ENCODE data around the gene BBC3.
"Not testable (repeated sequence)": the region's sequence is repeated elsewhere in the genome, so short reads cannot be mapped to it uniquely, and the experiment has no call there.

The BBC3 gene

GRCh38 chr19:47267350-47267759, 36.4 kb upstream of the BBC3 start:
- Histone ChIP-seq H3K9me3 (ENCODE audit: control insufficient read depth, insufficient read depth, low read length) (no peaks in the 10 kb centered on the region), H3K9ac (ENCODE audit: low read depth, low read length) (no peak overlapping the region), H3K36me3 (ENCODE audit: insufficient read depth, low read length) (no peaks in the 10 kb centered on the region; the same call in 1 of the 2 replicates), H3K4me1 (ENCODE audit: insufficient read depth, low read length) (no peaks in the 10 kb centered on the region)

- no peaks in the 10 kb centered on the region; the same call in 1 of the 2 replicates for H3K36me3 ChIP-seq (ENCODE audit: insufficient read depth, low read length)
- H3K4me1 ChIP-seq (ENCODE audit: insufficient read depth, low read length), result no peaks in the 10 kb centered on the region
- H3K9me3 ChIP-seq (ENCODE audit: control insufficient read depth, insufficient read depth, low read length), result no peaks in the 10 kb centered on the region
- no peak overlapping the region for H3K9ac ChIP-seq (ENCODE audit: low read depth, low read length)
Observed at GRCh38 chr19:47266401-47266941, 35.5 kb upstream of the BBC3 start.

- Histone ChIP-seq H3K9ac (ENCODE audit: low read depth, low read length) (no peak overlapping the region), H3K9me3 (ENCODE audit: control insufficient read depth, insufficient read depth, low read length) (no peaks in the 10 kb centered on the region), H3K36me3 (ENCODE audit: insufficient read depth, low read length) (no peaks in the 10 kb centered on the region; the same call in 1 of the 2 replicates), H3K4me1 (ENCODE audit: insufficient read depth, low read length) (no peaks in the 10 kb centered on the region)
Observed at GRCh38 chr19:47264629-47265028, 33.6 kb upstream of the BBC3 start.

GRCh38 chr19:47261946-47262793, 31.2 kb upstream of the BBC3 start:
- not testable (repeated sequence) for H3K9ac ChIP-seq (ENCODE audit: low read depth, low read length); H3K9me3 ChIP-seq (ENCODE audit: control insufficient read depth, insufficient read depth, low read length); H3K4me1 ChIP-seq (ENCODE audit: insufficient read depth, low read length); H3K36me3 ChIP-seq (ENCODE audit: insufficient read depth, low read length)

- H3K9ac ChIP-seq (ENCODE audit: low read depth, low read length), result no peak overlapping the region
- peaks cover 6% of the 10 kb centered on the region; the same call in 1 of the 2 replicates for H3K4me1 ChIP-seq (ENCODE audit: insufficient read depth, low read length)
- no peaks in the 10 kb centered on the region; the same call in 1 of the 2 replicates for H3K36me3 ChIP-seq (ENCODE audit: insufficient read depth, low read length)
- H3K9me3 ChIP-seq (ENCODE audit: control insufficient read depth, insufficient read depth, low read length), result no peaks in the 10 kb centered on the region
Observed at GRCh38 chr19:47260476-47260875, 29.5 kb upstream of the BBC3 start.

GRCh38 chr19:47258895-47259555, 28.0 kb upstream of the BBC3 start:
- no peak overlapping the region for H3K9ac ChIP-seq (ENCODE audit: low read depth, low read length)
- no peaks in the 10 kb centered on the region for H3K9me3 ChIP-seq (ENCODE audit: control insufficient read depth, insufficient read depth, low read length)
- H3K4me1 ChIP-seq (ENCODE audit: insufficient read depth, low read length), result peaks cover 6% of the 10 kb centered on the region; the same call in 1 of the 2 replicates
- H3K36me3 ChIP-seq (ENCODE audit: insufficient read depth, low read length), result no peaks in the 10 kb centered on the region; the same call in 1 of the 2 replicates

GRCh38 chr19:47258434-47258833, 27.4 kb upstream of the BBC3 start:
- Histone ChIP-seq H3K9me3 (ENCODE audit: control insufficient read depth, insufficient read depth, low read length) (no peaks in the 10 kb centered on the region), H3K4me1 (ENCODE audit: insufficient read depth, low read length) (peaks cover 6% of the 10 kb centered on the region; the same call in 1 of the 2 replicates), H3K9ac (ENCODE audit: low read depth, low read length) (peak overlapping the region; percentile 75), H3K36me3 (ENCODE audit: insufficient read depth, low read length) (no peaks in the 10 kb centered on the region; the same call in 1 of the 2 replicates)

GRCh38 chr19:47257411-47258169, 26.6 kb upstream of the BBC3 start:
- peaks cover 6% of the 10 kb centered on the region; the same call in 1 of the 2 replicates for H3K4me1 ChIP-seq (ENCODE audit: insufficient read depth, low read length)
- H3K36me3 ChIP-seq (ENCODE audit: insufficient read depth, low read length), result no peaks in the 10 kb centered on the region; the same call in 1 of the 2 replicates
- H3K9me3 ChIP-seq (ENCODE audit: control insufficient read depth, insufficient read depth, low read length), result no peaks in the 10 kb centered on the region
- H3K9ac ChIP-seq (ENCODE audit: low read depth, low read length), result peak overlapping the region; percentile 75

- Histone ChIP-seq H3K9me3 (ENCODE audit: control insufficient read depth, insufficient read depth, low read length) (no peaks in the 10 kb centered on the region), H3K9ac (ENCODE audit: low read depth, low read length) (no peak overlapping the region; the same call in 1 of the 2 replicates), H3K4me1 (ENCODE audit: insufficient read depth, low read length) (peaks cover 6% of the 10 kb centered on the region; the same call in 1 of the 2 replicates), H3K36me3 (ENCODE audit: insufficient read depth, low read length) (no peaks in the 10 kb centered on the region; the same call in 1 of the 2 replicates)
Observed at GRCh38 chr19:47256693-47257410, 25.9 kb upstream of the BBC3 start.

GRCh38 chr19:47255879-47256692, 25.1 kb upstream of the BBC3 start, which contains the start of gene CCDC9:
Gene CCDC9 (plus strand): TSS chr19:47256525. CDS start chr19:47258401, 1,876 bp downstream.
- peaks cover 6% of the 10 kb centered on the region; the same call in 1 of the 2 replicates for H3K4me1 ChIP-seq (ENCODE audit: insufficient read depth, low read length)
- H3K9ac ChIP-seq (ENCODE audit: low read depth, low read length), result peak within 1 kb of the TSS; percentile 86
- H3K9me3 ChIP-seq (ENCODE audit: control insufficient read depth, insufficient read depth, low read length), result no peaks in the 10 kb centered on the region
- H3K36me3 ChIP-seq (ENCODE audit: insufficient read depth, low read length), result no peaks in the 10 kb centered on the region; the same call in 1 of the 2 replicates

- H3K4me1 ChIP-seq (ENCODE audit: insufficient read depth, low read length), result peaks cover 6% of the 10 kb centered on the region; the same call in 1 of the 2 replicates
- H3K9ac ChIP-seq (ENCODE audit: low read depth, low read length), result no peak overlapping the region
- H3K9me3 ChIP-seq (ENCODE audit: control insufficient read depth, insufficient read depth, low read length), result no peaks in the 10 kb centered on the region
Observed at GRCh38 chr19:47253970-47254369, 23.0 kb upstream of the BBC3 start.

GRCh38 chr19:47253467-47253881, 22.5 kb upstream of the BBC3 start:
- Histone ChIP-seq H3K36me3 (ENCODE audit: insufficient read depth, low read length) (no peaks in the 10 kb centered on the region), H3K9me3 (ENCODE audit: control insufficient read depth, insufficient read depth, low read length) (no peaks in the 10 kb centered on the region), H3K4me1 (ENCODE audit: insufficient read depth, low read length) (peaks cover 6% of the 10 kb centered on the region; the same call in 1 of the 2 replicates), H3K9ac (ENCODE audit: low read depth, low read length) (no peak overlapping the region)

More at GRCh38 chr19:47253970-47254369, 23.0 kb upstream of the BBC3 start:
- H3K36me3 ChIP-seq (ENCODE audit: insufficient read depth, low read length), result no peaks in the 10 kb centered on the region
